OCI-LY1 (cell line): ENCODE results near the gene PLAAT2.
"Not testable (repeated sequence)": the region's sequence is repeated elsewhere in the genome, so short reads cannot be mapped to it uniquely, and the experiment has no call there.

Experiments
- H2AFZ ChIP-seq: fragments of 200-600 bp; sonication (generic), shearing (Covaris generic); 2 replicates; pipeline ENCODE4 v1.6.0; 2014; ENCODE audit warnings: antibody characterized with exemption, mild to moderate bottlenecking, low read length
- H3F3A ChIP-seq: fragments of 200-600 bp; sonication (generic), shearing (Covaris generic); 2 replicates; pipeline ENCODE4 v1.6.0; 2014; ENCODE audit warnings: mild to moderate bottlenecking, antibody characterized with exemption, low read length, moderate library complexity; ENCODE audit not compliant: insufficient read depth
- H3K27ac ChIP-seq: fragments of 200-600 bp; sonication (generic); 2 replicates; pipeline ENCODE4 v1.5.1; 2014; ENCODE audit warnings: low read length, mixed run types, mild to moderate bottlenecking, low read depth; ENCODE audit not compliant: poor library complexity, severe bottlenecking
- H3K27me3 ChIP-seq: fragments of 200-600 bp; sonication (generic); 2 replicates; pipeline ENCODE4 v1.6.0; 2014; ENCODE audit warnings: antibody characterized with exemption, mild to moderate bottlenecking, low read length, moderate library complexity; ENCODE audit not compliant: insufficient read depth
- H3K36me3 ChIP-seq: fragments of 200-600 bp; sonication (generic); 2 replicates; pipeline ENCODE4 v1.6.1; 2014; ENCODE audit warnings: mild to moderate bottlenecking, antibody characterized with exemption, low read length, moderate library complexity, mixed read lengths; ENCODE audit not compliant: insufficient read depth
- H3K4me1 ChIP-seq: fragments of 200-600 bp; sonication (generic); 2 replicates; pipeline ENCODE4 v1.5.1; 2014; ENCODE audit warnings: mild to moderate bottlenecking, low read length, moderate library complexity; ENCODE audit not compliant: insufficient read depth, severe bottlenecking
- H3K4me2 ChIP-seq: fragments of 200-600 bp; sonication (generic), shearing (Covaris generic); 2 replicates; pipeline ENCODE4 v1.6.1; 2014; ENCODE audit warnings: low read length
- H3K4me3 ChIP-seq: fragments of 200-600 bp; sonication (generic); 2 replicates; pipeline ENCODE4 v1.5.1; 2014; ENCODE audit warnings: low read length, low read depth, mild to moderate bottlenecking, mixed read lengths; ENCODE audit not compliant: poor library complexity, severe bottlenecking
- H3K79me2 ChIP-seq: fragments of 200-600 bp; shearing (Covaris generic); 2 replicates; pipeline ENCODE4 v1.6.1; 2016; ENCODE audit warnings: mixed run types, low read length, mixed read lengths; ENCODE audit not compliant: insufficient read depth
- H3K9ac ChIP-seq: fragments of 200-600 bp; sonication (generic), shearing (Covaris generic); 2 replicates; pipeline ENCODE4 v1.6.1; 2014; ENCODE audit warnings: mild to moderate bottlenecking, low read length, mixed read lengths
- H3K9me2 ChIP-seq: fragments of 200-600 bp; sonication (generic), shearing (Covaris generic); 2 replicates; pipeline ENCODE4 v1.6.1; 2014; ENCODE audit warnings: low read depth, mild to moderate bottlenecking, low read length, mixed read lengths
- H3K9me3 ChIP-seq: fragments of 200-600 bp; shearing (Covaris generic); 2 replicates; pipeline ENCODE4 v1.6.1; 2014; ENCODE audit warnings: low read length, mixed read lengths
- H4K20me1 ChIP-seq: fragments of 200-600 bp; sonication (generic), shearing (Covaris generic); 2 replicates; pipeline ENCODE4 v1.6.0; 2016; ENCODE audit warnings: mild to moderate bottlenecking, low read length; ENCODE audit not compliant: insufficient read depth
- CTCF ChIP-seq: fragments of 200-600 bp; sonication (generic), shearing (Covaris generic); IDR thresholded peaks from 2 replicates; pipeline ENCODE4 v1.5.1; 2017; ENCODE audit warnings: mild to moderate bottlenecking, antibody characterized with exemption, low read length, moderate library complexity, mixed read lengths
- EZH2 ChIP-seq: fragments of 200-600 bp; sonication (generic), shearing (Covaris generic); IDR thresholded peaks from 2 replicates; pipeline ENCODE4 v1.8.0; 2017; ENCODE audit warnings: borderline replicate concordance, mixed run types, mild to moderate bottlenecking, antibody characterized with exemption, low read length, moderate library complexity, mixed read lengths

The PLAAT2 gene

GRCh38 chr11:63551091-63551888 is 11.9 kb downstream of the PLAAT2 start:
- Histone ChIP-seq H3K27me3 (no peaks in the 10 kb centered on the region), H3K36me3 (no peaks in the 10 kb centered on the region), H3K27ac (no peak overlapping the region), H3K79me2 (no peaks in the 10 kb centered on the region), H3K4me2 (no peak overlapping the region), H3K9me3 (no peaks in the 10 kb centered on the region), H3K9me2 (no peaks in the 10 kb centered on the region), H3K9ac (no peak overlapping the region), H3K4me3 (no peak overlapping the region), H3F3A (no peaks in the 10 kb centered on the region), H2AFZ (no peak overlapping the region), H3K4me1 (peaks cover 16% of the 10 kb centered on the region), H4K20me1 (no peaks in the 10 kb centered on the region)
- TF ChIP-seq CTCF (no peak), EZH2 (no peak)

GRCh38 chr11:63550156-63550700 is 13.0 kb downstream of the PLAAT2 start:
- not testable (repeated sequence) for H3K4me3 ChIP-seq, H3K9me2 ChIP-seq, H3K36me3 ChIP-seq, H3F3A ChIP-seq, H3K27ac ChIP-seq, H3K27me3 ChIP-seq, H3K4me2 ChIP-seq, H3K9ac ChIP-seq, H2AFZ ChIP-seq, H4K20me1 ChIP-seq, H3K79me2 ChIP-seq, H3K9me3 ChIP-seq
- H3K4me1 ChIP-seq: peaks cover 16% of the 10 kb centered on the region

GRCh38 chr11:63549411-63549810 is 13.8 kb downstream of the PLAAT2 start:
- H3K79me2 ChIP-seq: no peaks in the 10 kb centered on the region
- no peak overlapping the region for H2AFZ ChIP-seq
- H3K9me2 ChIP-seq: no peaks in the 10 kb centered on the region
- peaks cover 12% of the 10 kb centered on the region for H3K4me1 ChIP-seq
- H3K36me3 ChIP-seq: no peaks in the 10 kb centered on the region
- no peak overlapping the region for H3K4me2 ChIP-seq
- H3K27me3 ChIP-seq: no peaks in the 10 kb centered on the region; the same call in 1 of the 2 replicates
- no peak for TF ChIP-seq EZH2
- no peak for TF ChIP-seq CTCF
- H3F3A ChIP-seq: no peaks in the 10 kb centered on the region
- H3K9ac ChIP-seq: no peak overlapping the region
- H3K9me3 ChIP-seq: no peaks in the 10 kb centered on the region
- H3K4me3 ChIP-seq: no peak overlapping the region
- H3K27ac ChIP-seq: no peak overlapping the region
- no peaks in the 10 kb centered on the region for H4K20me1 ChIP-seq
